Osteoblast (primary cell): ENCODE data around the gene KLHL36. TPM values are rescaled to one million over a fixed set of nuclear protein-coding genes. Genes with fewer than 3 reads are reported as not detected.
A peak's percentile ranks its signal among the peaks of the same experiment; 100 is the strongest.
"Not testable (repeated sequence)": the region's sequence is repeated elsewhere in the genome, so short reads cannot be mapped to it uniquely, and the experiment has no call there.

Experiments used
- DNase-seq: peaks from one replicate; pipeline ENCODE4 v3.0.0; 2011; ENCODE audit warnings: low spot score, mixed read lengths; ENCODE audit not compliant: insufficient read length; ENCODE audit errors: missing footprints
- H2AFZ ChIP-seq: 2 replicates; pipeline ENCODE4 v1.6.0; 2011; ENCODE audit warnings: mild to moderate bottlenecking, low read length
- H3K27ac ChIP-seq: 2 replicates; pipeline ENCODE4 v1.5.1; 2011; ENCODE audit warnings: mild to moderate bottlenecking, low read depth, low read length, moderate library complexity
- H3K27me3 ChIP-seq: 2 replicates; pipeline ENCODE4 v1.6.0; 2012; ENCODE audit warnings: mild to moderate bottlenecking, control low read depth, inconsistent platforms, low read length, moderate library complexity; ENCODE audit not compliant: insufficient read depth
- H3K36me3 ChIP-seq: 2 replicates; pipeline ENCODE4 v1.5.1; 2011; ENCODE audit warnings: mild to moderate bottlenecking, low read length, control low read depth, moderate library complexity; ENCODE audit not compliant: insufficient read depth
- H3K4me1 ChIP-seq: 2 replicates; pipeline ENCODE4 v1.5.1; 2011; ENCODE audit warnings: mild to moderate bottlenecking, low read length, control low read depth, moderate library complexity; ENCODE audit not compliant: insufficient read depth
- H3K4me2 ChIP-seq: 2 replicates; pipeline ENCODE4 v1.6.0; 2011; ENCODE audit warnings: mild to moderate bottlenecking, low read length; ENCODE audit not compliant: insufficient read depth
- H3K4me3 ChIP-seq: fragments of 200-600 bp; sonication (generic); 3 replicates; pipeline ENCODE4 v1.5.1; 2012; ENCODE audit warnings: mild to moderate bottlenecking, low read length, inconsistent platforms; ENCODE audit not compliant: insufficient read depth
- H3K79me2 ChIP-seq: 2 replicates; pipeline ENCODE4 v1.6.0; 2012; ENCODE audit warnings: mild to moderate bottlenecking, low read length, control low read depth, inconsistent platforms; ENCODE audit not compliant: insufficient read depth
- H3K9me3 ChIP-seq: 2 replicates; pipeline ENCODE4 v1.5.1; 2011; ENCODE audit warnings: low read depth, low read length, control low read depth
- H4K20me1 ChIP-seq: 2 replicates; pipeline ENCODE4 v1.6.0; 2012; ENCODE audit warnings: mild to moderate bottlenecking, low read length, control low read depth; ENCODE audit not compliant: insufficient read depth
- CTCF ChIP-seq: IDR thresholded peaks from 2 replicates; pipeline ENCODE4 v1.5.1; 2011; ENCODE audit warnings: mild to moderate bottlenecking, low read depth, low read length, moderate library complexity; ENCODE audit errors: extremely low read depth
- total RNA-seq: library from RNA; depleted of rRNA; stranded (reverse); fragments of >200 nt; gene quantifications from 2 replicates; pipeline ENCODE4 v1.2.3, GENCODE V29; 2012

Gene KLHL36
- total RNA-seq, 1 donor = 69.1 TPM

GRCh38 chr16:84692451-84693214, 44.3 kb downstream of the KLHL36 start:
- Histone ChIP-seq H3K79me2 (no peaks in the 10 kb centered on the region), H3K4me2 (no peak overlapping the region), H3K4me3 (no peak overlapping the region), H3K36me3 (no peaks in the 10 kb centered on the region), H3K27ac (no peak overlapping the region), H3K27me3 (no peaks in the 10 kb centered on the region), H4K20me1 (no peaks in the 10 kb centered on the region), H2AFZ (no peak overlapping the region), H3K9me3 (no peaks in the 10 kb centered on the region), H3K4me1 (peaks cover 16% of the 10 kb centered on the region)
- DNase-seq = no peak
- no peak for TF ChIP-seq CTCF

DNA sequence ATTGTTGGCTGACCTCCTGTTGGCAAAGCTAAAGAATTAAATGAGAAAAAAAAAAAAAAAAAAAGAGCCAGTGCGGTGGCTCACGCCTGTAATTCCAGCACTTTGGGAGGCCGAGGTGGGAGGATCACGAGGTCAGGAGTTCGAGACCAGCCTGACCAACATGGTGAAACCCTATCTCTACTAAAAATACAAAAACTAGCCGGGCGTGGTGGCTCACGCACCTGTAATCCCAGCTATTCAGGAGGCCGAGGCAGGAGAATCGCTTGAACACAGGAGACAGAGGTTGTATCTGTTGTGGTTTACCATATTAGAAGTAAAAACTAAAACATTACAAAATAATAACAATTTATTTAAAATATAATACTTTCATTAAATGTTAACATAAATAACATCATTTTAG, 45.6 kb downstream of the KLHL36 start:
- H3K27ac ChIP-seq, H3K4me1 ChIP-seq, H2AFZ ChIP-seq, H4K20me1 ChIP-seq, DNase-seq, H3K27me3 ChIP-seq, H3K4me3 ChIP-seq, H3K79me2 ChIP-seq, H3K36me3 ChIP-seq, H3K9me3 ChIP-seq, H3K4me2 ChIP-seq: not testable (repeated sequence)

DNA sequence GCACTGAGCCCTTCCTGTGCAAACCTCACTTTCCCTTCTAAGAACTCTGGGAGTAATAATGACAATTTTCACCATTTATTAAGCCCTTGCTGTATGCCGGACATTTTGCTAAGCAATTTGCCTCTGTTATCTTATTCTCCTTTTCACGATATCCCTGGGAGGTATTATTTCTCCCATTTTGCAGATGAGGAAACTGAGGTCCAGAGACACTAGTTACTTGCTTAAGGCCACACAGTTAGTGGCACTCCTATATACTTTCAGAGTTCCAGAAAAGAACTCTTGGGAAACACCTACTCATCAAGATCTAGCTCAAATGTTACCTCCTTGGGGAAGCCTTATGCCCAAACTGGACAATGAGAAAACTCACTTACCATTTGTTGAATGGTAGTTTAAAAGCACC, 46.7 kb downstream of the KLHL36 start:
- DNase-seq = no peak
- Histone ChIP-seq H3K9me3 (no peaks in the 10 kb centered on the region), H2AFZ (no peak overlapping the region), H3K4me3 (no peak overlapping the region), H3K27ac (no peak overlapping the region), H3K4me2 (no peak overlapping the region), H3K79me2 (peaks cover 2% of the 10 kb centered on the region), H4K20me1 (no peaks in the 10 kb centered on the region), H3K27me3 (no peaks in the 10 kb centered on the region), H3K36me3 (no peaks in the 10 kb centered on the region), H3K4me1 (peaks cover under 1% of the 10 kb centered on the region)
- TF ChIP-seq CTCF = no peak

- Histone ChIP-seq H3K27me3 (no peaks in the 10 kb centered on the region), H3K4me3 (peak overlapping the region; percentile 80), H3K79me2 (peaks cover 43% of the 10 kb centered on the region), H3K4me1 (peaks cover 6% of the 10 kb centered on the region), H3K9me3 (no peaks in the 10 kb centered on the region), H3K27ac (no peak overlapping the region), H3K4me2 (peak overlapping the region; percentile 84), H4K20me1 (peaks cover 26% of the 10 kb centered on the region), H3K36me3 (no peaks in the 10 kb centered on the region), H2AFZ (peak overlapping the region; percentile 77)
- no peak for TF ChIP-seq CTCF
- peak; percentile 68 for DNase-seq
These were observed 50.9 kb downstream of the KLHL36 start for GRCh38 chr16:84699147-84699711.
